HepG2 (cell line): Measurements from ENCODE around the gene NACC2. TPM values are rescaled to one million over a fixed set of nuclear protein-coding genes. Genes with fewer than 3 reads are reported as not detected.
A peak's percentile ranks its signal among the peaks of the same experiment; 100 is the strongest.

ENCODE experiments used
- ARHGAP35 ChIP-seq: sonication (generic); formaldehyde crosslinking; IDR thresholded peaks from 2 replicates; pipeline ENCODE4 v1.9.0; 2022; ENCODE audit warnings: mild to moderate bottlenecking, inconsistent platforms, moderate library complexity, missing genetic modification reagents, borderline replicate concordance
- ATM ChIP-seq: fragments of 450-650 bp; IDR thresholded peaks from 2 replicates; pipeline ENCODE4 v1.7.1; 2017; ENCODE audit warnings: mild to moderate bottlenecking, borderline replicate concordance
- JUN ChIP-seq: sonication (generic); formaldehyde crosslinking; IDR thresholded peaks from 2 replicates; pipeline ENCODE4 v1.4.0; 2020; ENCODE audit warnings: mild to moderate bottlenecking, missing genetic modification reagents
- KLF15 ChIP-seq: sonication (generic); formaldehyde crosslinking; IDR thresholded peaks from 2 replicates; pipeline ENCODE4 v1.8.1; 2023; ENCODE audit warnings: borderline replicate concordance, mild to moderate bottlenecking, inconsistent platforms, missing genetic modification reagents, mixed read lengths
- NR0B2 ChIP-seq: sonication (generic); formaldehyde crosslinking; IDR thresholded peaks from 2 replicates; pipeline ENCODE4 v1.4.0; 2020; ENCODE audit warnings: mild to moderate bottlenecking, missing genetic modification reagents
- ZHX1 ChIP-seq: sonication (generic); formaldehyde crosslinking; IDR thresholded peaks from 2 replicates; pipeline ENCODE4 v1.8.1; 2022; ENCODE audit warnings: low read depth, mild to moderate bottlenecking, missing genetic modification reagents
- ZNF510 ChIP-seq: sonication (generic); formaldehyde crosslinking; IDR thresholded peaks from 2 replicates; pipeline ENCODE4 v1.4.0; 2020; ENCODE audit warnings: low read depth, mild to moderate bottlenecking, missing genetic modification reagents
- ZNF709 ChIP-seq: sonication (generic); formaldehyde crosslinking; IDR thresholded peaks from 2 replicates; pipeline ENCODE4 v1.5.0; 2020; ENCODE audit warnings: mild to moderate bottlenecking, missing genetic modification reagents
- ZNF710 ChIP-seq: sonication (generic); formaldehyde crosslinking; IDR thresholded peaks from 2 replicates; pipeline ENCODE4 v1.5.0; 2020; ENCODE audit warnings: mild to moderate bottlenecking, missing genetic modification reagents, borderline replicate concordance
- ZNF724P ChIP-seq: sonication (generic); formaldehyde crosslinking; IDR thresholded peaks from 2 replicates; pipeline ENCODE4 v1.8.0; 2022; ENCODE audit warnings: missing genetic modification reagents, borderline replicate concordance
- ZNF772 ChIP-seq: sonication (generic); formaldehyde crosslinking; IDR thresholded peaks from 2 replicates; pipeline ENCODE4 v1.5.0; 2020; ENCODE audit warnings: mild to moderate bottlenecking, missing genetic modification reagents
- ZSCAN9 ChIP-seq: IDR thresholded peaks from 2 replicates; pipeline ENCODE4 v1.6.1; 2016; ENCODE audit warnings: borderline replicate concordance
- polyA plus RNA-seq, 8 experiments: library from polyadenylated mRNA; depleted of rRNA in 3 of 8; stranded (reverse) in 7 of 8; unstranded in 1 of 8; fragments of >200 nt; fragmentation: Illumina TruSeq in 4 of 8; extraction: Trizol in 4 of 8; gene quantifications; 2 replicates each; pipeline versions ENCODE4 v1.2.1 to v1.2.3, GENCODE V29; 2011 to 2016; ENCODE audit warnings: low read depth in 4 of 8, missing spikeins in 1 of 8, mixed read lengths in 1 of 8; ENCODE audit not compliant: insufficient read depth in 1 of 8
- total RNA-seq, 5 experiments: library from RNA; depleted of rRNA; stranded (reverse); fragments of >200 nt; fragmentation: Illumina TruSeq; extraction: Trizol; gene quantifications; 2 replicates each; pipeline ENCODE4 v1.2.3, GENCODE V29; 2016; ENCODE audit warnings: low read depth in 1 of 5
- TF ChIP-seq, protein P1 (sequence below): fragments of 450-650 bp; IDR thresholded peaks from 2 replicates; pipeline ENCODE4 v1.6.1; 2017
- TF ChIP-seq, protein P2 (sequence below): sonication (generic); formaldehyde crosslinking; IDR thresholded peaks from 2 replicates; pipeline ENCODE4 v1.4.0; 2020; ENCODE audit warnings: missing genetic modification reagents
- TF ChIP-seq, protein P3 (sequence below): sonication (generic); formaldehyde crosslinking; IDR thresholded peaks from 2 replicates; pipeline ENCODE4 v1.5.0; 2020; ENCODE audit warnings: missing genetic modification reagents, mild to moderate bottlenecking, borderline replicate concordance

NACC2 gene
- total and polyA plus RNA-seq, 2 of the 13 experiments (the other 11 are each of a cell fraction or from before 2014, with no cell fraction given) = 5.9 to 12.3 TPM

DNA sequence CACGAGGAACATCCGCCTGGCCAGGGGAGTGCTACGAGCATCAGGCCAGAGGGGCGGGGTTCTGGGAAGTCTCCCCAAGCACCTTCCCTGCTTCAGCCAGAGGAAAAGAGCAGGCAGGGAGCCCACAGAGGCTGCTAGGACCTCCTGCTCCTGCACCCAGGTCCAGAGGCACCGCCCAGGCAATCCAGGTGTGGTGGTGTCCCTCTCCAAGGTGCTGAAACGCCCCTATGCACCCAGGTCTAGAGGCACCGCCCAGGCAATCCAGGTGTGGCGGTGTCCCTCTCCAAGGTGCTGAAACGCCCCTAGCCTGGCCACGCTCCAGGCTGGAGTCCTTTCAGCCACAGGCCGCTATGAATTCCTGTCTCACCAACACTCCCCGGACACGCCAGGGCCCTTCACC is 123.2 kb downstream of the NACC2 start (continued):
- TF ChIP-seq ZNF709 (CRISPR knock-in tag) (peak; percentile 99), ATM (no peak), KLF15 (CRISPR knock-in tag) (peak; percentile 99), JUN (CRISPR knock-in tag) (peak; percentile 90), ZSCAN9 (peak; percentile 100), NR0B2 (CRISPR knock-in tag) (peak; percentile 100), ZNF772 (CRISPR knock-in tag) (peak; percentile 100), ZNF724P (CRISPR knock-in tag) (peak; percentile 97), ZHX1 (CRISPR knock-in tag) (peak; percentile 94; the same call in 1 of the 2 replicates), ZNF510 (CRISPR knock-in tag) (peak; percentile 99), ARHGAP35 (CRISPR knock-in tag) (peak; percentile 98; the same call in 1 of the 2 replicates), ZNF710 (peak; percentile 94)
- TF ChIP-seq, protein P1, sequence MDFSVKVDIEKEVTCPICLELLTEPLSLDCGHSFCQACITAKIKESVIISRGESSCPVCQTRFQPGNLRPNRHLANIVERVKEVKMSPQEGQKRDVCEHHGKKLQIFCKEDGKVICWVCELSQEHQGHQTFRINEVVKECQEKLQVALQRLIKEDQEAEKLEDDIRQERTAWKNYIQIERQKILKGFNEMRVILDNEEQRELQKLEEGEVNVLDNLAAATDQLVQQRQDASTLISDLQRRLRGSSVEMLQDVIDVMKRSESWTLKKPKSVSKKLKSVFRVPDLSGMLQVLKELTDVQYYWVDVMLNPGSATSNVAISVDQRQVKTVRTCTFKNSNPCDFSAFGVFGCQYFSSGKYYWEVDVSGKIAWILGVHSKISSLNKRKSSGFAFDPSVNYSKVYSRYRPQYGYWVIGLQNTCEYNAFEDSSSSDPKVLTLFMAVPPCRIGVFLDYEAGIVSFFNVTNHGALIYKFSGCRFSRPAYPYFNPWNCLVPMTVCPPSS = no peak
- TF ChIP-seq, protein P2, sequence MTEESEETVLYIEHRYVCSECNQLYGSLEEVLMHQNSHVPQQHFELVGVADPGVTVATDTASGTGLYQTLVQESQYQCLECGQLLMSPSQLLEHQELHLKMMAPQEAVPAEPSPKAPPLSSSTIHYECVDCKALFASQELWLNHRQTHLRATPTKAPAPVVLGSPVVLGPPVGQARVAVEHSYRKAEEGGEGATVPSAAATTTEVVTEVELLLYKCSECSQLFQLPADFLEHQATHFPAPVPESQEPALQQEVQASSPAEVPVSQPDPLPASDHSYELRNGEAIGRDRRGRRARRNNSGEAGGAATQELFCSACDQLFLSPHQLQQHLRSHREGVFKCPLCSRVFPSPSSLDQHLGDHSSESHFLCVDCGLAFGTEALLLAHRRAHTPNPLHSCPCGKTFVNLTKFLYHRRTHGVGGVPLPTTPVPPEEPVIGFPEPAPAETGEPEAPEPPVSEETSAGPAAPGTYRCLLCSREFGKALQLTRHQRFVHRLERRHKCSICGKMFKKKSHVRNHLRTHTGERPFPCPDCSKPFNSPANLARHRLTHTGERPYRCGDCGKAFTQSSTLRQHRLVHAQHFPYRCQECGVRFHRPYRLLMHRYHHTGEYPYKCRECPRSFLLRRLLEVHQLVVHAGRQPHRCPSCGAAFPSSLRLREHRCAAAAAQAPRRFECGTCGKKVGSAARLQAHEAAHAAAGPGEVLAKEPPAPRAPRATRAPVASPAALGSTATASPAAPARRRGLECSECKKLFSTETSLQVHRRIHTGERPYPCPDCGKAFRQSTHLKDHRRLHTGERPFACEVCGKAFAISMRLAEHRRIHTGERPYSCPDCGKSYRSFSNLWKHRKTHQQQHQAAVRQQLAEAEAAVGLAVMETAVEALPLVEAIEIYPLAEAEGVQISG (CRISPR knock-in tag) = peak; percentile 94
- TF ChIP-seq, protein P3, sequence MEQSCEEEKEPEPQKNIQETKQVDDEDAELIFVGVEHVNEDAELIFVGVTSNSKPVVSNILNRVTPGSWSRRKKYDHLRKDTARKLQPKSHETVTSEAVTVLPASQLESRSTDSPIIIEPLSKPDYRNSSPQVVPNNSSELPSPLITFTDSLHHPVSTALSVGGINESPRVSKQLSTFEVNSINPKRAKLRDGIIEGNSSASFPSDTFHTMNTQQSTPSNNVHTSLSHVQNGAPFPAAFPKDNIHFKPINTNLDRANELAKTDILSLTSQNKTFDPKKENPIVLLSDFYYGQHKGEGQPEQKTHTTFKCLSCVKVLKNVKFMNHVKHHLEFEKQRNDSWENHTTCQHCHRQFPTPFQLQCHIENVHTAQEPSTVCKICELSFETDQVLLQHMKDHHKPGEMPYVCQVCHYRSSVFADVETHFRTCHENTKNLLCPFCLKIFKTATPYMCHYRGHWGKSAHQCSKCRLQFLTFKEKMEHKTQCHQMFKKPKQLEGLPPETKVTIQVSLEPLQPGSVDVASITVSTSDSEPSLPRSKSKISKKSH (CRISPR knock-in tag) = peak; percentile 99
